ENCODE data around the gene SPIN4. TPM values are rescaled to one million over a fixed set of nuclear protein-coding genes. Genes with fewer than 3 reads are reported as not detected.
"Not testable (repeated sequence)": the region's sequence is repeated elsewhere in the genome, so short reads cannot be mapped to it uniquely, and the experiment has no call there.

SPIN4 gene
- total RNA-seq = 10.6 TPM

- DNase-seq = peak; percentile 78
Measured at GRCh38 chrX:63350941-63351616, at the start of gene SPIN4. Gene SPIN4, minus strand, starts transcription at chrX:63351332. Its CDS starts 513 bp downstream, at chrX:63350819.

GRCh38 chrX:63400340-63400739 lies 49.2 kb upstream of the SPIN4 start:
- no peak for DNase-seq

GRCh38 chrX:63394872-63395271 lies 43.7 kb upstream of the SPIN4 start:
- no peak for DNase-seq

- DNase-seq = not testable (repeated sequence)
Measured at GRCh38 chrX:63393094-63393493, 42.0 kb upstream of the SPIN4 start.

- DNase-seq = no peak
Measured at GRCh38 chrX:63387411-63387810, 36.3 kb upstream of the SPIN4 start.

GRCh38 chrX:63384263-63384662 lies 33.1 kb upstream of the SPIN4 start:
- not testable (repeated sequence) for DNase-seq

GRCh38 chrX:63373012-63373411 lies 21.9 kb upstream of the SPIN4 start:
- DNase-seq = not testable (repeated sequence)

- not testable (repeated sequence) for DNase-seq
Measured at GRCh38 chrX:63367699-63368098, 16.6 kb upstream of the SPIN4 start.

- DNase-seq = no peak
Measured at GRCh38 chrX:63363788-63364187, 12.7 kb upstream of the SPIN4 start.

- DNase-seq = no peak
Measured at GRCh38 chrX:63361494-63361893, 10.4 kb upstream of the SPIN4 start.

GRCh38 chrX:63354484-63354883 lies 3.4 kb upstream of the SPIN4 start:
- DNase-seq = no peak

GRCh38 chrX:63350465-63350877 lies 661 bp downstream of the SPIN4 start:
- DNase-seq = peak; percentile 21

- no peak for DNase-seq
Measured at GRCh38 chrX:63349307-63349706, 1.8 kb downstream of the SPIN4 start.

GRCh38 chrX:63330681-63331080 lies 20.5 kb downstream of the SPIN4 start:
- DNase-seq = no peak

GRCh38 chrX:63327788-63328187 lies 23.3 kb downstream of the SPIN4 start:
- no peak for DNase-seq

- no peak for DNase-seq
Measured at GRCh38 chrX:63299596-63299995, 51.5 kb downstream of the SPIN4 start.

All from occipital lobe (tissue), 2 donors.